GM12865 (cell line): Measurements from ENCODE around the gene GAL3ST2.
"Not testable (repeated sequence)": the region's sequence is repeated elsewhere in the genome, so short reads cannot be mapped to it uniquely, and the experiment has no call there.

ENCODE experiments used
- DNase-seq: peaks from one replicate; pipeline ENCODE4 v3.0.0; 2010; ENCODE audit warnings: low read depth
- H3K4me3 ChIP-seq: 2 replicates; pipeline ENCODE4 v1.5.1; 2011; ENCODE audit warnings: mild to moderate bottlenecking, low read depth, low read length, control low read depth
- CTCF ChIP-seq: IDR thresholded peaks from 2 replicates; pipeline ENCODE4 v1.5.1; 2011; ENCODE audit warnings: low read length, control low read depth, low read depth, inconsistent platforms; ENCODE audit not compliant: insufficient read depth; ENCODE audit errors: missing control alignments

GAL3ST2 gene

GRCh38 chr2:241815477-241816430 lies 39.1 kb downstream of the GAL3ST2 start:
- no peak overlapping the region for H3K4me3 ChIP-seq
- no peak for DNase-seq
- no peak for TF ChIP-seq CTCF

GRCh38 chr2:241816431-241817121 lies 40.0 kb downstream of the GAL3ST2 start:
- no peak overlapping the region for H3K4me3 ChIP-seq
- DNase-seq, result no peak
- TF ChIP-seq CTCF, result no peak

- TF ChIP-seq CTCF, result no peak
- DNase-seq, result no peak
- no peak overlapping the region; the same call in 1 of the 2 replicates for H3K4me3 ChIP-seq
Measured at GRCh38 chr2:241817126-241817820, 40.7 kb downstream of the GAL3ST2 start.

GRCh38 chr2:241817821-241818215 lies 41.2 kb downstream of the GAL3ST2 start:
- DNase-seq, H3K4me3 ChIP-seq: not testable (repeated sequence)

GRCh38 chr2:241818229-241818942 lies 41.8 kb downstream of the GAL3ST2 start:
- no peak for TF ChIP-seq CTCF
- H3K4me3 ChIP-seq, result no peak overlapping the region

GRCh38 chr2:241818943-241819270 lies 42.3 kb downstream of the GAL3ST2 start:
- no peak overlapping the region for H3K4me3 ChIP-seq
- no peak for TF ChIP-seq CTCF
- no peak for DNase-seq

More at GRCh38 chr2:241818229-241818942, 41.8 kb downstream of the GAL3ST2 start:
- DNase-seq, result no peak

GRCh38 chr2:241819947-241820624 lies 43.5 kb downstream of the GAL3ST2 start:
- DNase-seq, result not testable (repeated sequence)

More at GRCh38 chr2:241819947-241820624, 43.5 kb downstream of the GAL3ST2 start:
- H3K4me3 ChIP-seq, result not testable (repeated sequence)
